Kidney (tissue), 14 donors: ENCODE results near the gene GALNT17. TPM values are rescaled to one million over a fixed set of nuclear protein-coding genes. Genes with fewer than 3 reads are reported as not detected.
"Not testable (repeated sequence)": the region's sequence is repeated elsewhere in the genome, so short reads cannot be mapped to it uniquely, and the experiment has no call there.

Source experiments
- DNase-seq, 5 donors: peaks; one replicate each; pipeline ENCODE4 v3.0.0-alpha.2; 2013 to 2020
- FAIRE-seq: peaks from 2 replicates; lab custom pipeline; 2012; peaks lifted over from hg19 to GRCh38; lab: Jason Lieb, UNC
- H3K27ac ChIP-seq, 2 donors: one replicate each; pipeline ENCODE4 v1.7.0; 2013; ENCODE audit warnings: low read depth in 2 of 2, low read length in 2 of 2, inconsistent platforms in 1 of 2
- H3K27me3 ChIP-seq: one replicate; pipeline ENCODE4 v1.7.1; 2013; ENCODE audit warnings: low read length, inconsistent platforms; ENCODE audit not compliant: control insufficient read depth, insufficient read depth
- H3K36me3 ChIP-seq, 3 donors: one replicate each; pipeline versions ENCODE4 v1.7.0 to v1.7.1; 2013; ENCODE audit warnings: low read length in 3 of 3, control low read depth in 1 of 3, inconsistent platforms in 1 of 3; ENCODE audit not compliant: insufficient read depth in 3 of 3, control insufficient read depth in 2 of 3
- H3K4me1 ChIP-seq, 3 donors: one replicate each; pipeline versions ENCODE4 v1.7.0 to v1.7.1; 2013; ENCODE audit warnings: low read length in 3 of 3, inconsistent platforms in 1 of 3, low read depth in 1 of 3; ENCODE audit not compliant: control insufficient read depth in 2 of 3, insufficient read depth in 2 of 3
- H3K4me3 ChIP-seq, 3 donors: one replicate each; pipeline versions ENCODE4 v1.7.0 to v1.8.1; 2013; ENCODE audit warnings: low read length in 3 of 3, control low read depth in 1 of 3, inconsistent platforms in 1 of 3
- H3K9ac ChIP-seq, 3 donors: one replicate each; pipeline versions ENCODE4 v1.7.0 to v1.7.1; 2013; ENCODE audit warnings: low read length in 3 of 3, control low read depth in 1 of 3, inconsistent platforms in 1 of 3
- H3K9me3 ChIP-seq, 3 donors: one replicate each; pipeline versions ENCODE4 v1.7.0 to v1.7.1; 2013; ENCODE audit warnings: low read length in 3 of 3, control low read depth in 1 of 3, inconsistent platforms in 1 of 3; ENCODE audit not compliant: control insufficient read depth in 2 of 3, insufficient read depth in 1 of 3
- CTCF ChIP-seq: IDR thresholded peaks from 3 replicates; pipeline ENCODE4 v1.5.1; 2012; ENCODE audit warnings: mild to moderate bottlenecking, moderate library complexity, borderline replicate concordance; ENCODE audit not compliant: insufficient read depth; ENCODE audit errors: extremely low read depth
- intact Hi-C: fragments of 100-400 bp; cut with DNase I; formaldehyde crosslinking; loops from one replicate; pipeline ENCODE4 v1.11.1; 2022
- polyA plus RNA-seq: library from polyadenylated mRNA; stranded (reverse); fragments of 350-450 nt; fragmentation: Illumina TruSeq; extraction: RNeasy Lipid Tissue Mini Kit (QIAGEN cat#74804); gene quantifications from one replicate; pipeline ENCODE4 v1.2.3, GENCODE V29; 2014; ENCODE audit warnings: low read depth, low replicate concordance; ENCODE audit not compliant: insufficient read depth
- total RNA-seq: library from RNA; stranded (reverse); fragmentation: NEBNext Ultra II Directional; extraction: Animal tissue kit (Norgen Biotek cat#: 25700); gene quantifications from one replicate; pipeline ENCODE4 v1.2.1, GENCODE V29; 2021
- donor health status: control.
- donor health status: control.
- donor health status: control.
- donor health status: control.
- donor health status: control.
- donor health status: DM: yes; HTN: yes; CAD: no.
- donor health status: Normal renal cell carcinoma (clear cell type).

GALNT17 gene
- total and polyA plus RNA-seq, 2 donors from 2014 or later: 2.4 to 5.5 TPM

- H3K9me3 ChIP-seq: peaks cover 0 to 3% (median 0%) of the 10 kb centered on the region in 3 donors
- no peak for FAIRE-seq
- intact Hi-C loops: no loop called here
- H3K4me1 ChIP-seq: no peaks in the 10 kb centered on the region
- H3K36me3 ChIP-seq: no peaks in the 10 kb centered on the region
- H3K4me3 ChIP-seq: no peak overlapping the region
- TF ChIP-seq CTCF: no peak
- H3K9ac ChIP-seq: no peak overlapping the region
- peak in 1 of 5 donors; percentile 35 for DNase-seq
- no peak overlapping the region for H3K27ac ChIP-seq
- H3K27me3 ChIP-seq: no peaks in the 10 kb centered on the region
These were observed 66.9 kb downstream of the GALNT17 start for GRCh38 chr7:71198887-71199286.

GRCh38 chr7:71206184-71206583 is 74.2 kb downstream of the GALNT17 start:
- Histone ChIP-seq H3K27me3 (no peaks in the 10 kb centered on the region), H3K9ac (no peak overlapping the region), H3K36me3 (no peaks in the 10 kb centered on the region), H3K4me1 (no peaks in the 10 kb centered on the region), H3K9me3 (peaks cover 0 to 5% (median 0%) of the 10 kb centered on the region in 3 donors), H3K4me3 (no peak overlapping the region), H3K27ac (no peak overlapping the region)
- intact Hi-C loops: no loop called here
- TF ChIP-seq CTCF: no peak
- FAIRE-seq (no peak), DNase-seq (peak in 1 of 5 donors; percentile 16)

GRCh38 chr7:71208881-71209280 is 76.9 kb downstream of the GALNT17 start:
- no peak for TF ChIP-seq CTCF
- no peak for FAIRE-seq
- DNase-seq: no peak
- H3K4me1 ChIP-seq: no peaks in the 10 kb centered on the region
- intact Hi-C loops: no loop called here
- H3K36me3 ChIP-seq: no peaks in the 10 kb centered on the region
- no peak overlapping the region for H3K27ac ChIP-seq
- H3K9ac ChIP-seq: no peak overlapping the region
- no peak overlapping the region for H3K4me3 ChIP-seq
- H3K27me3 ChIP-seq: no peaks in the 10 kb centered on the region
- H3K9me3 ChIP-seq: peaks cover 0 to 2% (median 0%) of the 10 kb centered on the region in 3 donors

- H3K9ac ChIP-seq, FAIRE-seq, H3K9me3 ChIP-seq, H3K4me1 ChIP-seq, intact Hi-C loops, DNase-seq, H3K27ac ChIP-seq, H3K4me3 ChIP-seq, H3K27me3 ChIP-seq, H3K36me3 ChIP-seq: not testable (repeated sequence)
These were observed 77.5 kb downstream of the GALNT17 start for GRCh38 chr7:71209484-71209883.
